GM23338 (cell line): ENCODE data around the gene PRR12.

Experiments
- CREB1 ChIP-seq: fragments of 250-450 bp; sonication (Bioruptor Pico); IDR thresholded peaks from 2 replicates; pipeline ENCODE4 v1.5.0; 2020; ENCODE audit warnings: low read depth, mild to moderate bottlenecking, moderate library complexity
- ETS1 ChIP-seq: IDR thresholded peaks from 2 replicates; pipeline ENCODE4 v1.6.1; 2016; ENCODE audit warnings: antibody characterized with exemption
- EZH2 ChIP-seq: fragments of 200-600 bp; sonication (generic); IDR thresholded peaks from one replicate; pipeline ENCODE4 v1.8.0; 2017; ENCODE audit warnings: antibody characterized with exemption, mild to moderate bottlenecking, low read depth; ENCODE audit not compliant: unreplicated experiment
- EZH2phosphoT487 ChIP-seq: fragments of 200-600 bp; sonication (generic); IDR thresholded peaks from one replicate; pipeline ENCODE4 v1.8.1; 2018; ENCODE audit warnings: antibody characterized with exemption; ENCODE audit not compliant: unreplicated experiment
- POLR2AphosphoS5 ChIP-seq: IDR thresholded peaks from 2 replicates; pipeline ENCODE4 v1.6.1; 2016; ENCODE audit warnings: antibody characterized with exemption, low read depth
- REST ChIP-seq: IDR thresholded peaks from one replicate; pipeline ENCODE4 v1.6.1; 2018; ENCODE audit warnings: antibody characterized with exemption; ENCODE audit not compliant: unreplicated experiment
- STAT1 ChIP-seq: IDR thresholded peaks from one replicate; pipeline ENCODE4 v1.6.1; 2016; ENCODE audit warnings: antibody characterized with exemption; ENCODE audit not compliant: unreplicated experiment
- ZNF331 ChIP-seq: fragments of 250-450 bp; sonication (Bioruptor Pico); IDR thresholded peaks from 2 replicates; pipeline ENCODE4 v1.5.0; 2020; ENCODE audit warnings: low read depth, mild to moderate bottlenecking, moderate library complexity
- TF ChIP-seq, protein P1 (sequence below), 2 experiments: fragments of 200-600 bp in 1 of 2; sonication (generic) in 1 of 2; conservative IDR thresholded peaks; 2 replicates each; pipeline versions ENCODE4 v1.5.1 to v1.6.1; 2016 to 2017; ENCODE audit warnings: antibody characterized with exemption in 2 of 2, low read depth in 2 of 2, mild to moderate bottlenecking in 2 of 2, moderate library complexity in 1 of 2

GRCh38 chr19:49613374-49613773 lies 22.4 kb downstream of the PRR12 start:
- TF ChIP-seq POLR2AphosphoS5 (no peak), EZH2 (no peak), EZH2phosphoT487 (no peak), CREB1 (CRISPR knock-in tag) (no peak), REST (no peak), ZNF331 (no peak), ETS1 (no peak), STAT1 (no peak)
- TF ChIP-seq, protein P1, sequence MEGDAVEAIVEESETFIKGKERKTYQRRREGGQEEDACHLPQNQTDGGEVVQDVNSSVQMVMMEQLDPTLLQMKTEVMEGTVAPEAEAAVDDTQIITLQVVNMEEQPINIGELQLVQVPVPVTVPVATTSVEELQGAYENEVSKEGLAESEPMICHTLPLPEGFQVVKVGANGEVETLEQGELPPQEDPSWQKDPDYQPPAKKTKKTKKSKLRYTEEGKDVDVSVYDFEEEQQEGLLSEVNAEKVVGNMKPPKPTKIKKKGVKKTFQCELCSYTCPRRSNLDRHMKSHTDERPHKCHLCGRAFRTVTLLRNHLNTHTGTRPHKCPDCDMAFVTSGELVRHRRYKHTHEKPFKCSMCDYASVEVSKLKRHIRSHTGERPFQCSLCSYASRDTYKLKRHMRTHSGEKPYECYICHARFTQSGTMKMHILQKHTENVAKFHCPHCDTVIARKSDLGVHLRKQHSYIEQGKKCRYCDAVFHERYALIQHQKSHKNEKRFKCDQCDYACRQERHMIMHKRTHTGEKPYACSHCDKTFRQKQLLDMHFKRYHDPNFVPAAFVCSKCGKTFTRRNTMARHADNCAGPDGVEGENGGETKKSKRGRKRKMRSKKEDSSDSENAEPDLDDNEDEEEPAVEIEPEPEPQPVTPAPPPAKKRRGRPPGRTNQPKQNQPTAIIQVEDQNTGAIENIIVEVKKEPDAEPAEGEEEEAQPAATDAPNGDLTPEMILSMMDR (conservative IDR thresholded peaks at IDR 0.05; ENCODE audit: low read depth in 2 of 2): no peak
